ENCODE measurements around the gene RAPGEF2. TPM values are rescaled to one million over a fixed set of nuclear protein-coding genes. Genes with fewer than 3 reads are reported as not detected.

Gene RAPGEF2
- total and polyA plus RNA-seq, 2 experiments from 2014 or later, result 10.2 to 63.1 TPM

- H4K20me1 ChIP-seq (replicated peaks; ENCODE audit: insufficient read depth), result no peaks in the 10 kb centered on the region
- no peaks in the 10 kb centered on the region; the same call in 1 of the 2 replicates for H3K9me2 ChIP-seq (ENCODE audit: insufficient read depth)
- H3K4me1 ChIP-seq (ENCODE audit: insufficient read depth), result peaks cover 23% of the 10 kb centered on the region
- ATAC-seq (peak; percentile 31), DNase-seq (ENCODE audit: low spot score) (no peak)
- TF ChIP-seq NANOG (IDR thresholded peaks at IDR 0.05; ENCODE audit: borderline replicate concordance) (no peak), EZH2phosphoT487 (IDR thresholded peaks at IDR 0.05; ENCODE audit: unreplicated experiment) (no peak), ZNF331 (CRISPR knock-in tag; IDR thresholded peaks at IDR 0.05; ENCODE audit: low read depth) (no peak), EZH2 (IDR thresholded peaks at IDR 0.05; ENCODE audit: low read depth, unreplicated experiment) (no peak), ZNF462 (CRISPR knock-in tag; IDR thresholded peaks at IDR 0.05) (no peak), JUNB (IDR thresholded peaks at IDR 0.05; ENCODE audit: unreplicated experiment) (no peak), ZNF114 (CRISPR knock-in tag; IDR thresholded peaks at IDR 0.05) (no peak), REST (IDR thresholded peaks at IDR 0.05; ENCODE audit: unreplicated experiment) (no peak), CREB1 (CRISPR knock-in tag; IDR thresholded peaks at IDR 0.05; ENCODE audit: low read depth) (no peak), STAT1 (IDR thresholded peaks at IDR 0.05; ENCODE audit: unreplicated experiment) (no peak), POLR2AphosphoS5 (IDR thresholded peaks at IDR 0.05; ENCODE audit: low read depth) (no peak)
- TF ChIP-seq, protein P1, sequence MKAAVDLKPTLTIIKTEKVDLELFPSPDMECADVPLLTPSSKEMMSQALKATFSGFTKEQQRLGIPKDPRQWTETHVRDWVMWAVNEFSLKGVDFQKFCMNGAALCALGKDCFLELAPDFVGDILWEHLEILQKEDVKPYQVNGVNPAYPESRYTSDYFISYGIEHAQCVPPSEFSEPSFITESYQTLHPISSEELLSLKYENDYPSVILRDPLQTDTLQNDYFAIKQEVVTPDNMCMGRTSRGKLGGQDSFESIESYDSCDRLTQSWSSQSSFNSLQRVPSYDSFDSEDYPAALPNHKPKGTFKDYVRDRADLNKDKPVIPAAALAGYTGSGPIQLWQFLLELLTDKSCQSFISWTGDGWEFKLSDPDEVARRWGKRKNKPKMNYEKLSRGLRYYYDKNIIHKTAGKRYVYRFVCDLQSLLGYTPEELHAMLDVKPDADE (IDR thresholded peaks at IDR 0.05), result no peak
- TF ChIP-seq, protein P2, sequence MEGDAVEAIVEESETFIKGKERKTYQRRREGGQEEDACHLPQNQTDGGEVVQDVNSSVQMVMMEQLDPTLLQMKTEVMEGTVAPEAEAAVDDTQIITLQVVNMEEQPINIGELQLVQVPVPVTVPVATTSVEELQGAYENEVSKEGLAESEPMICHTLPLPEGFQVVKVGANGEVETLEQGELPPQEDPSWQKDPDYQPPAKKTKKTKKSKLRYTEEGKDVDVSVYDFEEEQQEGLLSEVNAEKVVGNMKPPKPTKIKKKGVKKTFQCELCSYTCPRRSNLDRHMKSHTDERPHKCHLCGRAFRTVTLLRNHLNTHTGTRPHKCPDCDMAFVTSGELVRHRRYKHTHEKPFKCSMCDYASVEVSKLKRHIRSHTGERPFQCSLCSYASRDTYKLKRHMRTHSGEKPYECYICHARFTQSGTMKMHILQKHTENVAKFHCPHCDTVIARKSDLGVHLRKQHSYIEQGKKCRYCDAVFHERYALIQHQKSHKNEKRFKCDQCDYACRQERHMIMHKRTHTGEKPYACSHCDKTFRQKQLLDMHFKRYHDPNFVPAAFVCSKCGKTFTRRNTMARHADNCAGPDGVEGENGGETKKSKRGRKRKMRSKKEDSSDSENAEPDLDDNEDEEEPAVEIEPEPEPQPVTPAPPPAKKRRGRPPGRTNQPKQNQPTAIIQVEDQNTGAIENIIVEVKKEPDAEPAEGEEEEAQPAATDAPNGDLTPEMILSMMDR (conservative IDR thresholded peaks at IDR 0.05; ENCODE audit: low read depth in 2 of 2), result no peak
- H3K9me3 Mint-ChIP-seq, result no peaks in the 10 kb centered on the region
- peak overlapping the region; percentile 83 for H3K27ac ChIP-seq (ENCODE audit: low read depth)
- H2AFZ ChIP-seq, result no peak overlapping the region; the same call in 1 of the 2 replicates
- no peaks in the 10 kb centered on the region for H3K36me3 Mint-ChIP-seq (ENCODE audit: low read depth)
- peaks cover 17% of the 10 kb centered on the region for H3K4me1 Mint-ChIP-seq
- H3K4me3 ChIP-seq, result no peak overlapping the region
- no peaks in the 10 kb centered on the region for H3K27me3 ChIP-seq (ENCODE audit: insufficient read depth)
- H3K27me3 Mint-ChIP-seq (ENCODE audit: insufficient read depth, low read depth, poor library complexity), result peaks cover 5% of the 10 kb centered on the region
- H3K79me2 ChIP-seq (replicated peaks; ENCODE audit: insufficient read depth), result no peaks in the 10 kb centered on the region
- peak overlapping the region; percentile 51; the same call in 1 of the 2 replicates for H3K27ac Mint-ChIP-seq
- no peak overlapping the region for H3K4me3 Mint-ChIP-seq
- H3F3A ChIP-seq (replicated peaks; ENCODE audit: low read depth), result no peaks in the 10 kb centered on the region; the same call in 1 of the 2 replicates
- peak overlapping the region; percentile 9; the same call in 1 of the 2 replicates for H3K4me2 ChIP-seq
- no peaks in the 10 kb centered on the region for H3K36me3 ChIP-seq (ENCODE audit: insufficient read depth)
These were observed 30.7 kb upstream of the RAPGEF2 start for GRCh38 chr4:159071969-159072765.
